Astrocyte of the spinal cord (primary cell): Measurements from ENCODE around the gene CCDC88C.

Source experiments
- DNase-seq: peaks from one replicate; pipeline ENCODE4 v3.0.0; 2011; ENCODE audit warnings: low read depth, low spot score
- H3K4me3 ChIP-seq: 2 replicates; pipeline ENCODE4 v1.5.1; 2011; ENCODE audit warnings: low read depth, mild to moderate bottlenecking, low read length, moderate library complexity
- in situ Hi-C: cut with HindIII; loops from 2 replicates; pipeline ENCODE4 v1.10.0; 2017; ENCODE audit warnings: low sequenced_read_pairs
- TF ChIP-seq, protein P1 (sequence below): IDR thresholded peaks from 2 replicates; pipeline ENCODE4 v1.5.1; 2012; ENCODE audit warnings: low read depth, mild to moderate bottlenecking, low read length, inconsistent platforms

CCDC88C gene

DNA sequence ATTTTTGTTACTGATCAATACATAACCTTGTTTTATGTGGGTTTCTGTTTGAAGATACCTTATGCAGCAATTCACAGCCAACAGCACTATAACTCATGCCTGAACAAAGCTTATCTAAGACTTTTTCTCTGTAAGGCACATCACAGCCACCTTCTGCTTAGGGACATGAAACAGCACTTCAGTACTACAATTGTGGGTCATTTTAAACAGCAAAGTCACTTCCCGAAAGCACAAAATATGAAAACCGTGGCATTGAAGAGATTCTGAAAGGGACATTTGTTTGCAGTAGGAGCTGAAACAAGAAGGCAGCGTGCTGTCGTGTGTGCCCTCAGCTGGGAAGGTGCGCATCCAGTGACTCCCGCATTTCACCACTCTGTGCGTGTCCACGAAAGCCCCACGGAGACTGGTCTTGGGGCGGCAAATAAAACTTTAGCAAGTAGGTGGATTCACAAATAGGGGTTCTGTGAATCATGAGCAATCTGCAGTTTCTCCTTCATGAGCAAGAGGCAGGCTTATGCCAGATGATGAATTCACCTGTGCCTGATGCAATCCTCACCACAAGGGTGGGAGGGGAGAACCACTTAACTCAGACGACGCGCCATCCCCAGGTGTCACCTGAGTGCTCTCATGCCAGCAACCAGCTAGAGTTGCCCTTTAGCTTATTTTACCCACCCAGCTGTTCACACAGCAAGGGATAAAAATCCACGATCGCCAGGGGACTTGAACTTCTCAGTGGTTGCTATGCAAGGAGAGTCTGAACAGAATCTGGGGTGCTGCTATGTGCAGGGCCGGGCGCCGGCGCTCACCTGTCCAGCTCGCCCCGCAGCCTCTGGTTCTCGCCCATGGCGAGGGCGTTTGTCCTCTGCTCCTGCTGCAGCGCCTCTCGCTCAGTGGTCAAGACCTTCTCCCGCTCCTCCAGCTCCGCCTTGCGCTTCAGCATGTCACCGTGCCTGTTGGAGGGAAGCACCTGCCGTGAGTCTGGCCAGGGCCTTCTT, 118.2 kb downstream of the CCDC88C start:
- no peak for DNase-seq
- in situ Hi-C loops: no loop called here
- H3K4me3 ChIP-seq: no peak overlapping the region
- TF ChIP-seq, protein P1, sequence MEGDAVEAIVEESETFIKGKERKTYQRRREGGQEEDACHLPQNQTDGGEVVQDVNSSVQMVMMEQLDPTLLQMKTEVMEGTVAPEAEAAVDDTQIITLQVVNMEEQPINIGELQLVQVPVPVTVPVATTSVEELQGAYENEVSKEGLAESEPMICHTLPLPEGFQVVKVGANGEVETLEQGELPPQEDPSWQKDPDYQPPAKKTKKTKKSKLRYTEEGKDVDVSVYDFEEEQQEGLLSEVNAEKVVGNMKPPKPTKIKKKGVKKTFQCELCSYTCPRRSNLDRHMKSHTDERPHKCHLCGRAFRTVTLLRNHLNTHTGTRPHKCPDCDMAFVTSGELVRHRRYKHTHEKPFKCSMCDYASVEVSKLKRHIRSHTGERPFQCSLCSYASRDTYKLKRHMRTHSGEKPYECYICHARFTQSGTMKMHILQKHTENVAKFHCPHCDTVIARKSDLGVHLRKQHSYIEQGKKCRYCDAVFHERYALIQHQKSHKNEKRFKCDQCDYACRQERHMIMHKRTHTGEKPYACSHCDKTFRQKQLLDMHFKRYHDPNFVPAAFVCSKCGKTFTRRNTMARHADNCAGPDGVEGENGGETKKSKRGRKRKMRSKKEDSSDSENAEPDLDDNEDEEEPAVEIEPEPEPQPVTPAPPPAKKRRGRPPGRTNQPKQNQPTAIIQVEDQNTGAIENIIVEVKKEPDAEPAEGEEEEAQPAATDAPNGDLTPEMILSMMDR: no peak

DNA sequence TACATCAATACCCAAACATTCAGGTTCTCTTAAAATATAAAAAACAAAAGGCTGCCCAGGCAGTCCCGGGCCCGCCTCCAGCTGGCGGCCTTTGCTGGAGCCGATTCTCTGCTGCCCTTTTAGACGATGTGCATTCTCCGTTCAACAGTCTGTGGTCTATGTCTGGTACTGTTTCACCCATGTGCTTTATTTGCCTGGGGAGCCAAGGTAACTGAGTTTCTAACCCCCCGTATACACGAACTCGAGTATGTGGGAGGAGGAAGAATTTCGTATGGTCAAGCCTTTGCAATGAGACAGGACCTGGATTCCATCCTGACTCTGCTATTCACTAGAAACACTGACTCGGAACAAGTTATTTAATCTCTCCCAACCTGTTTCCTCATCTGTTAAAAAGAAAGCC, 119.0 kb downstream of the CCDC88C start:
- no peak overlapping the region for H3K4me3 ChIP-seq
- in situ Hi-C loops: no loop called here

DNA sequence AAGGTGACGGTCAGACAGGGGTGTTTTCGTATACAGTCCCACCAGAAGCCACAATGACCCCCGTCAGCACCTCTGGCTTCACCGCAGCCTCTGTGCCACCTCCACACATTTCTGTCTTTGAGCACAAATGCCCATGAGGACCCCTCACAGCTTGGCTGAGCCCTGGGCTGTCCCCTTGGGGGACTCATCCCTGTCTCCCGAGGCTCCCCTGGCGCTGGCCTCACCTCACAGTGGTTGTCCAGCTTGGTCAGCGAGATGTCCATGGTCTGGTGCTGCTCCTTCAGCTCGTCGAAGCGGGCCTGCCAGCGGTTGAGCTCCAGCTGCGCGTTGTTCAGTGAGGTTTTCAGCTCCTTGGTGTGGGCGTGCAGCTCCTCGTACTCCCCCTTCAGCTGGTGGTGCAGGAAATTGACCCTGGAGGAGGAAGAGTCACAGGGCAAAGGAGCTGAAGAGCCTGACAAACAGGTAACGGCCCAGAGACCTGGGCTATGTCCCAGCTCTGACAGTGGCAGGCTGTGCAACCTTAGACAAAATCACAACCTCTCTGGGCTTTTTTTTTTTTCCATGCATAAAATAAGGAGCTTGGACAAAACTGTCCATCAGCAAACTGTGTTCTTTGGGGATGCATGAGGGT, 120.4 kb downstream of the CCDC88C start:
- in situ Hi-C loops: no loop called here
- no peak for DNase-seq
- H3K4me3 ChIP-seq: no peak overlapping the region
- TF ChIP-seq, protein P1: no peak

More for the DNA sequence above, 119.0 kb downstream of the CCDC88C start:
- TF ChIP-seq, protein P1: no peak
- DNase-seq: peak; percentile 20

DNA sequence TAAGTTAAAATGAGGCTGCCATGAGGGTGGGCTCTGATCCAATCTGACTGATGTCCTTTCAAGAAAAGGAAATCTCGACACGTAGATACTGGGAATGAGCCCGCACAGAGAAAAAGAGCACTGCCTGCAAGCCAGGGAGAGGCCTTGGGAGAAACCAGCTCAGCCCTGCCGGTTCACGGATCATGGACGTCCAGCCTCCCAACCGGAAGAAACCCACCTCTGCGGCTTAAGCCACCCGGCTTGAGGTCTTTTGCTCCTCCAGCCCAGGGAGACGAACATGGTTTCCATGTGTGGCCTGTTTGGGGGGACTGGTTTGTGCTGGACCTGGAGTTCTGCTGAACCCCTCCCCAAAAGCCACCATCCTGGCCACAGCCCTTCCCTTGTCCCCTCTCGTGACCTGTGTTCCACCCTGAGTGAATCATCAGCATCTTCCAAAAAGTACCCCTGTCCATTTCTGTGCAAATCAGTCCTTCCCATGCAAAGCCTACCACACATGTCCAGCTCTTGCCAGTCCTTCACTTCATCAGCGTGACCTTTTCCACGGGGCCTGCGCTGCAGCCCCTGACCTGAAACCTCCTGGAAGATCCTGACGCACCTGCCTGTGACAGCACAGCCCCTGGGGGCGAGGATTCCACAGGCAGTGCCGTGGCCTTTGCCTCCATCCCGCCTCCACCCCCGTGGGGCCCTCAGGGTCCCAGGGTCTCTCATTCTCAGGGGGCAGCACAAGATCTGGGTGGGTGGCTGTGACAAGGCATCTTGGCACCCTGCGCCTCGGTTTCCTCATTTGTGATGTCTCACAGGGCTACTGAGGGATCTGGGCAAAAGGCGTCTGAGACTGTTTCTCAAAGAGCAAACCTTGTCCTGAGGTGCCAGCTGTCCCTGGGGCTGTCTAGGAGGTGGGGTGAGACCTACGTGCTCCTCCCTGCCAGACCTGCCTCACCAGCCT, 121.5 kb downstream of the CCDC88C start:
- no peak for DNase-seq
- TF ChIP-seq, protein P1: no peak
- no peak overlapping the region for H3K4me3 ChIP-seq
- in situ Hi-C loops: no loop called here

DNA sequence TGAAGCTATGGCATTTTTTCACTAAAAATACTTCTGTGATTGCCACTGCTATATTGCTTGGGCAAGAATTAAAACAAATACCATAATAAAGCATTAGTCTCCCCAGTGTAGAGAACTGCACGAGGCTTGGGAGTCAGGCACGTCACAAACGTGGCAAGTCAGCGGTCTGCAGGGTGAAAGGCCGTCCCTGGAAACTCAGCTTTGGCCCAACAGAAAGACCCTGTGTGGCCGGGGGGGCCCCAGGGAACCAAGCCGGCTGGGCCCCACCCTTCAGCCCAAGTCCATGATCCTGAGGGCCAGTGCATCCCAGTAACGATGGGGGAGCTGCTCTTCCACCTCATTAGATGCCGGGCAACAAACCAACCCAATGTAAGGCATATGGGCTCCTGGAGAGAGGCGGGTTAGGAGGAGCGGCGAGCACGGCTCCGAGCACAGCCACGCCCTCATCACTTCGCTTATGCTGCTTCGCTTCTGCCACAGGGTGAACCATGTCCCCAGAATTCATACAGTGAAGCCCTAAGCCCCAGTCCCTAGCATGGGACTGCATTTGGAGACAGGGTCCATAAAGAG, 122.3 kb downstream of the CCDC88C start:
- no peak overlapping the region for H3K4me3 ChIP-seq
- DNase-seq: no peak
- TF ChIP-seq, protein P1: no peak
- in situ Hi-C loops: no loop called here

DNA sequence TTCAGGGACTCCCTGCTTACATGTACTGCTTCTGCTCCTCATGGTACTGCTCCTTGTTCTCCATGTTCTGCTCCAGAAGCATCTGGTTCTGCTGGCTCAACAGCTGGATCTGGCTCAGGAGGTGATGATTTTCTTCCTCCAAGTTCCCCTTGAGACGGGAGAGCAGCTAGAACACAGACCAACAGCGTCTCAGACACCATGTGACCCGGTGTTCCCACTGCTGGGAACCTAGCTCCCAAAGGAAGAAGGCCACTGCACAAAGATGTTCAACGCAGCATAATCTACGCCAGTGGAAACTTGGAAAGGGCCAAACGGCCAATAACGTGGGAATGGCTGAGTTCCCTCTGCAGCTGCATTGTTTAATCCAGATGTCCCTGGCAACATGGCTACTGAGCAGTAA, 123.5 kb downstream of the CCDC88C start:
- TF ChIP-seq, protein P1: no peak
- H3K4me3 ChIP-seq: no peak overlapping the region
- in situ Hi-C loops: no loop called here
- DNase-seq: no peak
